ENCODE measurements around the gene SERAC1. TPM values are rescaled to one million over a fixed set of nuclear protein-coding genes. Genes with fewer than 3 reads are reported as not detected.

SERAC1 gene
- total RNA-seq, 1 experiment from 2014 or later, result 7.6 TPM

DNA sequence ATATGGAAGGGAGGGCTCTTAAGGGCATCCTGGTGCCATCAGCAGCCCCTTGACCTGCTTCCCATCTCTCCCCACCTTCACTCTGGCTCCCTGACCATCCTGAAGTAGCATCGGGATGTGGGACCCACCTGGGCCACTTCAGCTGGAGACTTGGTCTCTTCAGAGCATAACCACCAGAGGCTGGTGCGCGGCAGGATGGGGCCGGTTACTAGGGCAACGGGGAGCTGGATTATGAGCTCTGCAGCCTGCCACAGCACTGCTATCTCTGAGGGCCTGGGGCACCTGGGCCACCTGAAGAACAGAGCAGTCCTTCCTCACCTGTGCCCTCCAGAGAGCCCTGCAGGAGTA, 106.7 kb downstream of the SERAC1 start:
- Histone ChIP-seq H2BK15ac (ENCODE audit: low read depth, low read length) (no peak overlapping the region), H3K4me1 (ENCODE audit: insufficient read depth, low read length) (no peaks in the 10 kb centered on the region), H4K8ac (replicated peaks; ENCODE audit: insufficient read length, low read depth, low read length) (no peak overlapping the region), H3T11ph (ENCODE audit: low read length) (no peak overlapping the region), H2AFZ (ENCODE audit: low read length) (no peak overlapping the region), H3K56ac (ENCODE audit: insufficient read length, low read depth, low read length) (no peak overlapping the region), H2BK5ac (ENCODE audit: insufficient read length, low read length) (no peak overlapping the region), H3K23ac (ENCODE audit: insufficient read length, low read depth, low read length) (no peak overlapping the region), H3K4me2 (ENCODE audit: insufficient read depth, insufficient read length, low read length) (no peak overlapping the region), H2BK20ac (ENCODE audit: low read depth, low read length, poor library complexity, severe bottlenecking) (no peak overlapping the region), H3K79me1 (ENCODE audit: insufficient read depth, low read depth, low read length, poor library complexity, severe bottlenecking) (no peaks in the 10 kb centered on the region), H3K4ac (ENCODE audit: low read depth, low read length) (no peak overlapping the region), H3K14ac (ENCODE audit: insufficient read depth, low read length) (no peak overlapping the region), H3K27me3 (ENCODE audit: insufficient read depth, low read length) (no peaks in the 10 kb centered on the region), H2BK12ac (ENCODE audit: insufficient read length, low read depth, low read length) (no peak overlapping the region), H3K18ac (ENCODE audit: insufficient read length, low read depth, low read length) (no peak overlapping the region), H2BK120ac (ENCODE audit: low read depth, low read length, poor library complexity, severe bottlenecking) (no peak overlapping the region), H3K79me2 (ENCODE audit: insufficient read depth, low read length) (no peaks in the 10 kb centered on the region), H3K9me3 (ENCODE audit: control insufficient read depth, low read depth, low read length) (no peaks in the 10 kb centered on the region), H3K9ac (ENCODE audit: extremely low read depth, insufficient read length, low read length) (no peak overlapping the region), H2AK5ac (ENCODE audit: insufficient read length, low read length) (no peak overlapping the region), H3K27ac (ENCODE audit: insufficient read length, low read depth, low read length) (no peak overlapping the region), H4K91ac (ENCODE audit: insufficient read length, low read depth, low read length) (no peak overlapping the region), H4K5ac (ENCODE audit: insufficient read length, low read depth, low read length) (no peak overlapping the region), H3K23me2 (ENCODE audit: insufficient read length, low read depth, low read length, poor library complexity, severe bottlenecking) (no peaks in the 10 kb centered on the region), H4K20me1 (ENCODE audit: control insufficient read depth, insufficient read depth, insufficient read length) (no peaks in the 10 kb centered on the region)
- Mint-ChIP-seq H3K9me3 (no peaks in the 10 kb centered on the region), H3K27ac (no peak overlapping the region), H3K36me3 (ENCODE audit: insufficient read depth in 1 of 3, low read depth in 3 of 3) (peaks cover 0 to 19% (median 9%) of the 10 kb centered on the region in 3 experiments; a peak in 5 of 7 replicates), H3K4me3 (no peak overlapping the region), H3K27me3 (ENCODE audit: low read depth) (no peaks in the 10 kb centered on the region), H3K4me1 (peaks cover 5 to 6% of the 10 kb centered on the region in 2 experiments; a peak in 3 of 4 replicates)
- TF ChIP-seq, protein P1, sequence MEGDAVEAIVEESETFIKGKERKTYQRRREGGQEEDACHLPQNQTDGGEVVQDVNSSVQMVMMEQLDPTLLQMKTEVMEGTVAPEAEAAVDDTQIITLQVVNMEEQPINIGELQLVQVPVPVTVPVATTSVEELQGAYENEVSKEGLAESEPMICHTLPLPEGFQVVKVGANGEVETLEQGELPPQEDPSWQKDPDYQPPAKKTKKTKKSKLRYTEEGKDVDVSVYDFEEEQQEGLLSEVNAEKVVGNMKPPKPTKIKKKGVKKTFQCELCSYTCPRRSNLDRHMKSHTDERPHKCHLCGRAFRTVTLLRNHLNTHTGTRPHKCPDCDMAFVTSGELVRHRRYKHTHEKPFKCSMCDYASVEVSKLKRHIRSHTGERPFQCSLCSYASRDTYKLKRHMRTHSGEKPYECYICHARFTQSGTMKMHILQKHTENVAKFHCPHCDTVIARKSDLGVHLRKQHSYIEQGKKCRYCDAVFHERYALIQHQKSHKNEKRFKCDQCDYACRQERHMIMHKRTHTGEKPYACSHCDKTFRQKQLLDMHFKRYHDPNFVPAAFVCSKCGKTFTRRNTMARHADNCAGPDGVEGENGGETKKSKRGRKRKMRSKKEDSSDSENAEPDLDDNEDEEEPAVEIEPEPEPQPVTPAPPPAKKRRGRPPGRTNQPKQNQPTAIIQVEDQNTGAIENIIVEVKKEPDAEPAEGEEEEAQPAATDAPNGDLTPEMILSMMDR (conservative IDR thresholded peaks at IDR 0.05), result no peak
- DNase-seq, result no peak
- WGBS (ENCODE audit: extremely low coverage, insufficient read length, low lambda C conversion rate), result no CpG with 5 or more reads among the region's 5 CpGs

Data from H9 (cell line).